Raji (cell line): ENCODE results near the gene CCDC122.

Experiments used
- POLR2A ChIP-seq: IDR thresholded peaks from 2 replicates; pipeline ENCODE4 v1.6.1; 2011; ENCODE audit warnings: low read depth, low read length, control low read depth; ENCODE audit not compliant: insufficient read depth

The CCDC122 gene

DNA sequence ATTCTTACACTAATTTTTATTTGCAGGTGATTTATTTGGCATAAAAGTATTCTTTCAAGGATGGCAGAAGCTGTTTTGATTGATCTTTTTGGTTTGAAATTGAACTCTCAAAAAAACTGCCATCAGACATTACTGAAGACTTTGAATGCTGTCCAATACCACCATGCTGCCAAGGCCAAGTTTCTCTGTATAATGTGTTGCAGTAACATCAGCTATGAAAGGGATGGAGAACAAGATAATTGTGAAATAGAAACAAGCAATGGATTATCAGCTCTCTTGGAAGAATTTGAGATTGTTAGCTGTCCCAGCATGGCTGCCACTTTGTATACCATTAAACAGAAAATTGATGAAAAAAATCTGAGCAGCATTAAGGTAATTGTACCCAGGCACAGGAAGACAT, 1.4 kb upstream of the CCDC122 start:
- TF ChIP-seq POLR2A = no peak

DNA sequence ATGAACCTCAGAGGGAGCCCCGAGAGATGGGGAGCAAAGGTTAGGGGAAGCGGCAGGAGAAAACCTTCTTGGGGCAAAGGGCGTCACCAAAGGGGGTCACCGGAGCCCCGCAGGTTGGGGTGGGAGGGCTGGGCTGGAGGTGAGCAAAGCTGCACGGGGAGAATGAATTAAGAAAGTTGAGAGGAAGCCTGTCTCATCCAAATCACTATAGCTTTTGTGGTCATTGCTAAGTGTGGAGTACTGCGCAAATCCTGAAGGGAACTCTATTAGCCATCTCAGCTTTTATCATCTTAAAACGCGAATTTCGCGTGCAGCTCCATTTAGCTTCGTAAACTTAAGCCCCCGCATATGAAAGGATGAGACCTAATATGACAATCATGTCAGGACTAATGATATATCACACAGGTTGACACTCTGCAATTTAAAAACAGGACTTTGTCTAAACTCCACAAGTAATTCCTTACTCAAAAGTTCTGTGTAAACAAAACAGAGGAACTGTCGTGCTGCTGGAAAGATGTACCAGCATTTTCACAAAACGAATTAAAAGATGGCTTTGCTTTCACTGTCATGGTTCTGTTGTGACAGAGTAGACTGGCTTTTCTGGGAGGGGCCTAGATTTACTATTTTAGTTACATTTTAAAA, 795 bp upstream of the CCDC122 start:
- no peak for TF ChIP-seq POLR2A

- TF ChIP-seq POLR2A = peak; percentile 77
Observed at GRCh38 chr13:43879755-43880181, 228 bp upstream of the CCDC122 start, which contains the start of gene LACC1. Gene LACC1 (plus strand): TSS chr13:43879904. CDS start chr13:43880986, 1,082 bp downstream.

- no peak for TF ChIP-seq POLR2A
Observed at GRCh38 chr13:43877766-43878165, 1.8 kb downstream of the CCDC122 start.

- no peak for TF ChIP-seq POLR2A
Observed at GRCh38 chr13:43877326-43877725, 2.2 kb downstream of the CCDC122 start.

DNA sequence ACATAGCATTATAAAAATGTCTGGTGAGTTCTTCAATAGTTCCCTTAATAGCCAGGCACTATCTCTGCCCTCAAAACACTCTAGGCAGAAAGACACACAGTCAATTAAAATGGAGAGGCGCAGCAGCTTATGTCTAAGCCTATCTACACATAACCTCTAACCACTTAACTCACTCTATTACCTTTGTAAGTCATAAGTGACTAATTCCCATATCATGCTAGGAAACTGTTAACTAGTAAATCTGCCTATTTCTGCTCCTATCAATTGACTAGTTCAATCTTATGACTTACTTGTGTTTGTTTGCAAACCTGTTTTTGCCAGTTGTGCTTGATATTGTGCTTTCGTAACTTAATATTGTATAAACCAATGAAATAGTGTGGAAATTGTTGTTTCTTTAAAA, 3.2 kb downstream of the CCDC122 start:
- no peak for TF ChIP-seq POLR2A

- TF ChIP-seq POLR2A = no peak
Observed at GRCh38 chr13:43874504-43875092, 4.9 kb downstream of the CCDC122 start.

DNA sequence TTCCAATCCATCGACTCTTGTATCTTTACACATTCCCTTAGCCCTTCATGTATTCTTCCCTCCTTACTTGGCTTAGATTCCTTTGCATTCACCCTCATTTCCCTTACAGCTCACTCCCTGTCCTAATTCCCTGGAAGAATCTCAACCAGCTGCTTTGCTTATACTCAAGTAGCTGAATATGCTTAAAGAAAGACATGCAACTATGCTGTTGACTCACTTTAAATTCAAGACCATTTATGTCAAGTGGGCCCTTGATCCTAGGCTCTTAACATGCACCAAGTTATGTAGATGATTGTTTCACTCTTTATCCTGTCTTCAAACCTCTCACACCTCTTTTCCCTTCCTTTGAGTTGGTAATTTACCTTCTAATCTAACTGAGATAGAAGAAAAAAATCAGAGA, 7.4 kb downstream of the CCDC122 start:
- TF ChIP-seq POLR2A = no peak

GRCh38 chr13:43865892-43866291, 13.6 kb downstream of the CCDC122 start:
- TF ChIP-seq POLR2A = no peak

- TF ChIP-seq POLR2A = no peak
Observed at GRCh38 chr13:43864921-43865320, 14.6 kb downstream of the CCDC122 start.

DNA sequence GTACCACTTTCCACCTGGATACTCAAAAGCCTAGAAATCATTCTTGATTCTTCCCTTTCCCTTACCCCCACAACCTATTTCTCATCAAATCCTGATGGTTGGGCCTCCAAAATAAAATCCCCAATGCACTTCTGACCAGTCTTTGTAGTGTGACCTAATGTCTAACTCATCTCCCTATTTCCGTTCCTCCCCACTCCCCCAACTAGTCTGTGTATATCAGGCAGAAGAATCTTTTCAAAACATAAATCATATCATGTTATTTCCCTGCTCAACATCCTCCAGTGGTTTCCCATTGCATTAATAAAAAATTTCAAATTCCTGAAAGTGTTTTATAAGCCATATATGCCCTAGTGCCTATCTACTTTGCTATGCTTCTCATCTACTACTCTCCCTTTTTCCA, 17.7 kb downstream of the CCDC122 start:
- no peak for TF ChIP-seq POLR2A

GRCh38 chr13:43852923-43853404, 26.6 kb downstream of the CCDC122 start:
- no peak for TF ChIP-seq POLR2A

GRCh38 chr13:43850873-43851272, 28.7 kb downstream of the CCDC122 start:
- no peak for TF ChIP-seq POLR2A

- no peak for TF ChIP-seq POLR2A
Observed at GRCh38 chr13:43848001-43848649, 31.4 kb downstream of the CCDC122 start.

DNA sequence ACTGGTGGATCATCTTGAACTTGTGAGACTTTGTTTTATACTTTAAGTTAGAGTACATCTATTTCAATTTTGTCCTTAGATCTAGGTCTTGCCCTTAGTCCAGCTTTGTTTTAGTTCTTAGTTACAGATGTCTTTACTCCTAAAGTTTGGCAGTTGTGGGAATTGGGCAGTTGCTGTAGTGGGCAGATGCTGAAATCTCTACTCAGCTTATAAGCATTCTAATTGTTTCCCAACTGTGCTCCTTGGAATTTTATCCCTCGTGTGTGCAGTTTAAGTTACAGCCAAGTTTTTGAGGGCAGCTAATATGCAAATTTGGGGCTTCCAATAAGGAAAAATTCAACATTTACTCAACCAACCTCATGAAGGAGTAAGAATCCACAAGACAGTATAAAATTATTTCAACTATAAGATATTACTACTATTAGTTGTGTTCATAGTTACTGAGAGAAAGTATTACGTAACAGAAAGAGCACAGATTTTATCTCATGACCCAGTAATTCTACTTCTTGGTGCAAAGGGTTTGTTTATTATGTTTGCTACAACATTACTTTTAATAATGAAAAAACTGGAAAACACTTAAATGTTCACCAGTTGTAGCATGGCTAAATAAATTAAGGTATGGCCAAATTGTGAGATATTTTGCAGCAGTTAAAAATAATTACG, 32.9 kb downstream of the CCDC122 start:
- no peak for TF ChIP-seq POLR2A

DNA sequence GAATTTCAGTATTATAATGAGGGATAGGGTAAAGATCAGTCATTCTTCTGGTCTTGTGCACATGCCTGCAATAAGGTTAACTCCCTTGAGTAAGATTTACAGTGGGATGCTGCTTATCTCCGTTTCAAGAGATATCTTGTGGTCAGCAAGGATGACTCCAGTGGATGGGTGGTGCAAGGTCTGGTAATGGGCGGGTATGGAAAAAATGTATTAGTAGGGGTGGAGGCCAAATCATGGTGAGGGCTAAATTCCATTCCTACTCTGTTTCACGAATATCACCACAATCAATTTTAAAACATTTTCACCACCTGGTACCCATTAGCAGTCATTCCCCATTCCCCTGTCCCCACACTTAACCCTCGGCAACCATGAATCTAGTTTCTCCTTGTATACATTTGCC, 40.6 kb downstream of the CCDC122 start:
- no peak for TF ChIP-seq POLR2A
